Suprapubic skin (tissue), 4 donors: ENCODE measurements around the gene TALDO1. TPM values are rescaled to one million over a fixed set of nuclear protein-coding genes. Genes with fewer than 3 reads are reported as not detected.

Experiments used
- DNase-seq, 2 donors: peaks; one replicate each; pipeline ENCODE4 v3.0.0-alpha.2; 2019; ENCODE audit warnings: low spot score in 2 of 2
- H3K27ac ChIP-seq: fragments of 200-600 bp; sonication (generic); one replicate; pipeline ENCODE4 v1.5.1; 2019
- H3K27me3 ChIP-seq: fragments of 200-600 bp; sonication (generic); one replicate; pipeline ENCODE4 v1.5.1; 2019
- H3K36me3 ChIP-seq: fragments of 200-600 bp; sonication (generic); one replicate; pipeline ENCODE4 v1.5.1; 2019
- H3K4me1 ChIP-seq: fragments of 200-600 bp; sonication (generic); one replicate; pipeline ENCODE4 v1.5.1; 2019
- H3K4me3 ChIP-seq: fragments of 200-600 bp; sonication (generic); one replicate; pipeline ENCODE4 v1.5.1; 2019; ENCODE audit warnings: mild to moderate bottlenecking
- H3K9me3 ChIP-seq: fragments of 200-600 bp; sonication (generic); one replicate; pipeline ENCODE4 v1.5.1; 2019
- EP300 ChIP-seq: sonication (generic); formaldehyde crosslinking; IDR thresholded peaks from one replicate; pipeline ENCODE4 v1.6.1; 2017; ENCODE audit warnings: antibody characterized with exemption
- POLR2A ChIP-seq, 2 donors: fragments of 450-650 bp; IDR thresholded peaks; one replicate each; pipeline ENCODE4 v1.6.1; 2017; ENCODE audit warnings: antibody characterized with exemption in 2 of 2, mild to moderate bottlenecking in 2 of 2, moderate library complexity in 2 of 2
- POLR2AphosphoS5 ChIP-seq, 3 donors: sonication (generic); formaldehyde crosslinking; IDR thresholded peaks; one replicate each; pipeline ENCODE4 v1.6.1; 2017; ENCODE audit warnings: antibody characterized with exemption in 3 of 3
- WGBS: methylation state at CpG from one replicate; pipeline ENCODE4 v1.1.5; 2018; 5-methylcytosine and 5-hydroxymethylcytosine counted together
- total RNA-seq, 4 donors: library from RNA; depleted of rRNA; stranded (reverse); fragments of >200 nt; gene quantifications; one replicate each; pipeline ENCODE4 v1.1.0, GENCODE V29; 2016
- TF ChIP-seq, protein P1 (sequence below), 2 donors: fragments of 200-600 bp in 1 of 2; fragments of 450-650 bp in 1 of 2; sonication (generic) in 1 of 2; IDR thresholded peaks; one replicate each; pipeline ENCODE4 v1.5.1; 2016 to 2019; ENCODE audit warnings: antibody characterized with exemption in 2 of 2, mild to moderate bottlenecking in 1 of 2, moderate library complexity in 1 of 2

TALDO1 gene
- total RNA-seq, 4 donors from 2014 or later = 107 to 197 (median 179) TPM

DNA sequence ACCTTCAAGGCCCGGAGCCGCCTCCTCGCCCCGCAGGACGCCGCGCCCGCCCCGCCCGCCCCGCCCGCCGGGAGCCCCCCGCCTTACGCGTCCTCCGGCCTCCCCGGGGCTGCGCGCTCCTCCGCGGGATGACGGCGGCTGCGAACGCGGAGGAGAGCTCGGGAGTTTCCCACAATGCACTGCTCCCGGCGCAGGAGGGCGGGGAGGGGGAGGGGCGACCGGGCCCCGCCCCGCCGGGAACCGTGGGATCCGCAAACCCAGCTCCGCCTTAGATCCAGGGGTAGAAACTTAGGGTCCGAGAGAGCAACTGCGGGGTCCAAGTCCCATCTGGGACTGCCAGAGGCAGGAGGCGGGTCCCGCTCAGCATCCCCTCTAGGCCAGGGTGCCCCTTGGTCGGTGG lies 42.7 kb downstream of the TALDO1 start, which contains the start of gene CEND1:
TSS of gene CEND1 (minus strand) at position 148 of the 400 bp plus-strand sequence. CDS start 1,514 bp downstream, outside the sequence.
- no CpG with 5 or more reads among the region's 44 CpGs for WGBS
- H3K27me3 ChIP-seq = peaks cover 13% of the 10 kb centered on the region
- no peak within 1 kb of the TSS for H3K27ac ChIP-seq
- no peaks in the 10 kb centered on the region for H3K9me3 ChIP-seq
- H3K4me3 ChIP-seq = no peak within 1 kb of the TSS
- H3K4me1 ChIP-seq = peaks cover 14% of the 10 kb centered on the region
- peaks cover 15% of the 10 kb centered on the region for H3K36me3 ChIP-seq
- no peak for TF ChIP-seq POLR2AphosphoS5 (IDR thresholded peaks at IDR 0.05)
- no peak for TF ChIP-seq POLR2A (IDR thresholded peaks at IDR 0.05)
- TF ChIP-seq EP300 = no peak
- TF ChIP-seq, protein P1, sequence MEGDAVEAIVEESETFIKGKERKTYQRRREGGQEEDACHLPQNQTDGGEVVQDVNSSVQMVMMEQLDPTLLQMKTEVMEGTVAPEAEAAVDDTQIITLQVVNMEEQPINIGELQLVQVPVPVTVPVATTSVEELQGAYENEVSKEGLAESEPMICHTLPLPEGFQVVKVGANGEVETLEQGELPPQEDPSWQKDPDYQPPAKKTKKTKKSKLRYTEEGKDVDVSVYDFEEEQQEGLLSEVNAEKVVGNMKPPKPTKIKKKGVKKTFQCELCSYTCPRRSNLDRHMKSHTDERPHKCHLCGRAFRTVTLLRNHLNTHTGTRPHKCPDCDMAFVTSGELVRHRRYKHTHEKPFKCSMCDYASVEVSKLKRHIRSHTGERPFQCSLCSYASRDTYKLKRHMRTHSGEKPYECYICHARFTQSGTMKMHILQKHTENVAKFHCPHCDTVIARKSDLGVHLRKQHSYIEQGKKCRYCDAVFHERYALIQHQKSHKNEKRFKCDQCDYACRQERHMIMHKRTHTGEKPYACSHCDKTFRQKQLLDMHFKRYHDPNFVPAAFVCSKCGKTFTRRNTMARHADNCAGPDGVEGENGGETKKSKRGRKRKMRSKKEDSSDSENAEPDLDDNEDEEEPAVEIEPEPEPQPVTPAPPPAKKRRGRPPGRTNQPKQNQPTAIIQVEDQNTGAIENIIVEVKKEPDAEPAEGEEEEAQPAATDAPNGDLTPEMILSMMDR (IDR thresholded peaks at IDR 0.05) = no peak
- DNase-seq = no peak

DNA sequence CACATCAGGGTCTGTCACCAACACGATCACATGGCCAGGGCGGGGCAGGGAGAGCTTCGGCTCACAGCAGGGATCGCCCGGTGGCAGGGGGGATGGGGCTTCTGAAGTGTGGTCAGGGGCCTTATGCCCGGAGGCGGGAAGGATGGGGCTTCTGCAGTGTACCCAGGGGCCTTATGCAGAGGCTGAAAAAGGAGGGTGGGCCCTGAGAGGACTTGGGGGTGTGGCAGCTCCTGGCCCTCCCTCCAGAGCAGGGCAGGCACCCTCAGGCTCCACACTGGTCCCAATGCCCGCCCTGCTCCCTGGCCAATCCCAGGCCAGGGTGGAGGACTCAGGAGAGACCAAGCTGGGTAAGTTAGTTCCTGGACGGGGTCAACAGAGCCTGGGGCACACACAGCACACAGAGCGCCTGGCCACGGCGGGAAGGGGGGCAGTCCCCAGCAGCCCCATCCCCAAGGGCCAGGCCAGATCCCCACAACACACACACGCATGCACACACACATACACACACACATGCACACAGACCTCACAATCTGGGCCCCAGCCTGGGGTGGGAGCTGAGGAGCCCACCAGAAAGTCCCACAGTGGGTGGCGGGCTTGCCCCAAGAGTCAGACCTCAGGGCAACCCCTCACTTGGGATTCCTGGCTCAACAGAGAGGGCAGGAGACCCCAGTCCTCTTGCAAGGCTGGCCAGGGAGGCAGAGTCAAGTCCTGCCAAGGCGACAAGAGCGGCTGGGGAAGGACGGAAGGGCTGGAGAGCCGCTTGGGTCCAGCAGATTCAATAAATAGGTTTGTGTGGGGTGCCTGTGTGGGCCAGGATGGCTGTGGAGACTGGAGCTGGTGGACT lies 43.7 kb downstream of the TALDO1 start:
- no peak for TF ChIP-seq POLR2A (IDR thresholded peaks at IDR 0.05)
- no peak for TF ChIP-seq POLR2AphosphoS5 (IDR thresholded peaks at IDR 0.05)
- TF ChIP-seq, protein P1 (IDR thresholded peaks at IDR 0.05) = no peak
- TF ChIP-seq EP300 = no peak
- 51% methylated on average over 14 of the region's 18 CpGs for WGBS

DNA sequence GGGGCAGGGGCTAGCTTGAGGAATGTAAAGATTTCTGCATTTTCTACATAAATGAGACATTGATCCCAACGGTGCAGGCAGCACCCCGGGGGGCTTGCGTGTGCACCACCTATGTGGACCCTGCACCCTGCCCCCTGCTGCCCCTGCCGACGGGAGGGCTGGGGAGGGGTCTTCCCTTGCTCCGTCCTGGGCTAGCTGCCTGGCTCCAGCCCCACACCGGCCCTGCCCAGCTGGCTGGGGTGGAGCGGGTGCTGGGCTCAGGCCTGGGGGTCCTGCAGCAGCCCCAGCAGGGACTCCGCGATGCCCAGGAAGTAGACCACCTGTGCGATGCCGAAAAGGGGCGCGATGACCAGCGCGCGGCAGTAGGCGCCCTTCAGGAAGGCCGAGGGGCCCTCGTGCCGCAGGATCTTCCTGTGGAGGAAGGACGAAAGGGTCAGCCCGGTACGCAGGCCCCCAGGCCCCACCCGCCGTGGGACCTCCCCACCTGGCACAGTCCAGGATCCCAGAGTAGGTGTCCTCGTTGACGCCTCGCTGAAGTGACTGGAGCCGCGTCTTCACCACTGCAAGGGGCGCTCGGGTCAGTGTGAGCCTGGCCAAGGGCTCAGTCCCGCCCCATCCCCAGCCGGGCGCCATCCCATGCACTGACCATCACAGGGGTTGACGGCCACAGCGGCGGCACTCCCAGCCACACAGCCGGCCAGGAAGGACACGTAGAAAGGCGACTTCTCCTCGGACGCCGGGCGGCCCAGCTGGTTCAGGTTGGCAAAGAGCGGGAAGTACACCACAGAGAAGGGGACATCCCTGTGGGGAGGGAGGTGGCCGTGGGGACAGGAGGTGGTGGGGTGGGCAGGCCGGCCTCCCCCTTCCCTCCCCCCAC lies 44.6 kb downstream of the TALDO1 start:
- Histone ChIP-seq H3K36me3 (peaks cover 15% of the 10 kb centered on the region), H3K4me1 (peaks cover 34% of the 10 kb centered on the region), H3K9me3 (no peaks in the 10 kb centered on the region), H3K27ac (no peak overlapping the region), H3K27me3 (peaks cover 13% of the 10 kb centered on the region), H3K4me3 (no peak overlapping the region)
- WGBS = 80% methylated on average over 2 of the region's 49 CpGs
- TF ChIP-seq POLR2A (IDR thresholded peaks at IDR 0.05) = no peak
- no peak for TF ChIP-seq POLR2AphosphoS5 (IDR thresholded peaks at IDR 0.05)
- TF ChIP-seq EP300 = no peak
- TF ChIP-seq, protein P1 (IDR thresholded peaks at IDR 0.05) = no peak
- no peak for DNase-seq

More for the DNA sequence above, 43.7 kb downstream of the TALDO1 start:
- Histone ChIP-seq H3K27ac (no peak overlapping the region), H3K36me3 (peaks cover 15% of the 10 kb centered on the region), H3K27me3 (peaks cover 13% of the 10 kb centered on the region), H3K9me3 (no peaks in the 10 kb centered on the region), H3K4me1 (peaks cover 24% of the 10 kb centered on the region), H3K4me3 (no peak overlapping the region)
- no peak for DNase-seq

DNA sequence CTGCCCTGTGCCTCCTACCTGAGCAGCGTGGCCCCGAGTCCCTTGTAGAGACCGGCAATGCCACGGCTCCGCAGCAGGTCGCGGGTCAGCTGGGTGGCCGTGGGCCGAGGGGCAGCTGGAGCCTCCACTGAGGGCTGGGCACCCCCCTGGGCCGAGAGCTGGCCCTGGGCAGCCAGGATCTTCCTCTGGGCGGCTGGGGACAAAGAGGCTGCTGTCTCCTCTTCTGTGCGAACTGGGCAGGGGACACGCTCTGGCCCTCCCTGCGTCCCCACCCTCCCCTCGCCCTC lies 45.2 kb downstream of the TALDO1 start:
- TF ChIP-seq, protein P1 (IDR thresholded peaks at IDR 0.05) = no peak
- no peak for TF ChIP-seq POLR2AphosphoS5 (IDR thresholded peaks at IDR 0.05)
- WGBS = 80% methylated on average over 1 of the region's 15 CpGs
- H3K9me3 ChIP-seq = no peaks in the 10 kb centered on the region
- H3K36me3 ChIP-seq = peaks cover 15% of the 10 kb centered on the region
- peaks cover 13% of the 10 kb centered on the region for H3K27me3 ChIP-seq
- no peak for DNase-seq
- H3K4me1 ChIP-seq = peaks cover 40% of the 10 kb centered on the region
- H3K27ac ChIP-seq = no peak overlapping the region
- H3K4me3 ChIP-seq = no peak overlapping the region

DNA sequence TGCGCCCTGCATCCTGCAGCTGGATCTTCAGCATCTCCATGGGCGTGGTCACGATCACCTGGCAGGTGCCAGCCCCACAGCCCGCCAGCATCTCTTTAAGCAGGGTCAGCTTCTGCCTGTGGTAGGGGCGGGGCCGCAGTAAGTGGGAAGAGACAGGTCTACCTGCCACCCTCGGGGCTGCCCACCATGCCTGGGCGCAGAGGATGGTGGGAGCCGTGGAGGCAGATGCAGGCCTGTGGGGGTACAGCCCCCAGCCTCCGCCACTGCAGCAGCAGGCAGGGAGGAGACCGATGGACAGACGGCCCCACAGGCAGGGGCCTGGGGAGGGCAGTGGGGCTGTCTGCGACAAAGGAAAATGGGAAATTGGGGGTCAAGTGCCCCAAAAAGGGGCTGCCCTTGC lies 45.6 kb downstream of the TALDO1 start:
- 80% methylated on average over 10 of the region's 13 CpGs for WGBS

More for the DNA sequence above, 45.6 kb downstream of the TALDO1 start:
- Histone ChIP-seq H3K9me3 (no peaks in the 10 kb centered on the region), H3K36me3 (peaks cover 15% of the 10 kb centered on the region), H3K27ac (no peak overlapping the region), H3K4me3 (no peak overlapping the region), H3K4me1 (peaks cover 43% of the 10 kb centered on the region), H3K27me3 (peaks cover 10% of the 10 kb centered on the region)
- TF ChIP-seq, protein P1 (IDR thresholded peaks at IDR 0.05) = no peak
- DNase-seq = no peak
